ENCODE results near the gene IL36B. TPM values are rescaled to one million over a fixed set of nuclear protein-coding genes. Genes with fewer than 3 reads are reported as not detected.

Gene IL36B
- polyA plus RNA-seq, 3 donors = not detected

DNA sequence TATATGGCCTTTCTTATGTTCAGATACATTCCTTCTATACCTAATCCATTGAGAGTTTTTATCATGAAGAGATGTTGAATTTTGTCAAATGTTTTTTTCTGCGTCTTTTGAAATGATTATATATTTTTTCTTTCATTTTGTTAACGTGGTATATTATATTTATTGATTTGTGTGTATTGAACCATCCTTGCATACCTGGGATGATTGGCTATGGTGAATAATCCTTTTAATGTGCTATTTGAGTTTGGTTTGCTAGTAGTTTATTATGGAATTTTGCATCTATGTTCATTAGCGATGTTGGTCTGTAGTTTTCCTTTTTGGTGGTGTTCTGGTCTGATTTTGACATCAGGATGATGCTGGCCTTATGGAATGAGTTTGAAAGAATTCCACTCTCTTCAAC, 63.1 kb downstream of the IL36B start:
- Mint-ChIP-seq H3K4me1 (no peaks in the 10 kb centered on the region), H3K27me3 (ENCODE audit: low read depth in 3 of 3) (peaks cover 0 to 5% (median 4%) of the 10 kb centered on the region in 3 donors), H3K36me3 (no peaks in the 10 kb centered on the region), H3K9me3 (peaks cover 10 to 36% (median 26%) of the 10 kb centered on the region in 7 donors), H3K4me3 (no peak overlapping the region), H3K27ac (no peak overlapping the region)
- Histone ChIP-seq H3K4me1 (ENCODE audit: control insufficient read depth in 1 of 2, insufficient read depth in 2 of 2, low read length in 2 of 2) (no peaks in the 10 kb centered on the region), H2AFZ (ENCODE audit: insufficient read depth, low read depth, low read length, poor library complexity, severe bottlenecking) (no peak overlapping the region), H3K27me3 (ENCODE audit: control insufficient read depth in 2 of 2, insufficient read depth in 2 of 2, low read length in 2 of 2) (no peaks in the 10 kb centered on the region), H3K36me3 (replicated peaks in 1 of 2; ENCODE audit: control insufficient read depth in 1 of 2, insufficient read depth in 2 of 2, low read length in 2 of 2) (no peaks in the 10 kb centered on the region), H3K27ac (ENCODE audit: low read depth in 1 of 2, low read length in 2 of 2) (no peak overlapping the region), H3K4me2 (replicated peaks; ENCODE audit: extremely low read depth, low read length, poor library complexity, severe bottlenecking) (no peak overlapping the region), H4K20me1 (ENCODE audit: insufficient read depth, low read length) (no peaks in the 10 kb centered on the region), H3K9ac (ENCODE audit: insufficient read depth, low read length, poor library complexity, severe bottlenecking) (no peak overlapping the region), H3K4me3 (replicated peaks in 1 of 3; ENCODE audit: low read depth in 2 of 3, low read length in 3 of 3) (no peak overlapping the region), H3K9me3 (replicated peaks in 1 of 2; ENCODE audit: control insufficient read depth in 1 of 2, insufficient read depth in 1 of 2, low read length in 2 of 2) (peaks cover 4 to 17% of the 10 kb centered on the region in 2 donors), H3K79me2 (ENCODE audit: insufficient read depth, low read length) (no peaks in the 10 kb centered on the region)
- WGBS (ENCODE audit: insufficient coverage) = 60% methylated on average over 1 of the region's 3 CpGs
- no peak for TF ChIP-seq CTCF (IDR thresholded peaks at IDR 0.05)
- no peak for DNase-seq
- intact Hi-C loops (cut with micrococcal nuclease) = no loop called here

- Histone ChIP-seq H2AFZ (ENCODE audit: insufficient read depth, low read depth, low read length, poor library complexity, severe bottlenecking) (no peak overlapping the region), H3K4me2 (replicated peaks; ENCODE audit: extremely low read depth, low read length, poor library complexity, severe bottlenecking) (no peak overlapping the region), H3K4me1 (ENCODE audit: control insufficient read depth in 1 of 2, insufficient read depth in 2 of 2, low read length in 2 of 2) (no peaks in the 10 kb centered on the region), H3K27ac (ENCODE audit: low read depth in 1 of 2, low read length in 2 of 2) (no peak overlapping the region), H3K4me3 (replicated peaks in 1 of 3; ENCODE audit: low read depth in 2 of 3, low read length in 3 of 3) (no peak overlapping the region), H3K36me3 (replicated peaks in 1 of 2; ENCODE audit: control insufficient read depth in 1 of 2, insufficient read depth in 2 of 2, low read length in 2 of 2) (no peaks in the 10 kb centered on the region), H3K9ac (ENCODE audit: insufficient read depth, low read length, poor library complexity, severe bottlenecking) (no peak overlapping the region), H3K79me2 (ENCODE audit: insufficient read depth, low read length) (no peaks in the 10 kb centered on the region), H3K9me3 (replicated peaks in 1 of 2; ENCODE audit: control insufficient read depth in 1 of 2, insufficient read depth in 1 of 2, low read length in 2 of 2) (peaks cover 0 to 4% of the 10 kb centered on the region in 2 donors), H3K27me3 (ENCODE audit: control insufficient read depth in 2 of 2, insufficient read depth in 2 of 2, low read length in 2 of 2) (no peaks in the 10 kb centered on the region), H4K20me1 (ENCODE audit: insufficient read depth, low read length) (no peaks in the 10 kb centered on the region)
- peaks cover 0 to 5% (median 2%) of the 10 kb centered on the region in 3 donors for H3K27me3 Mint-ChIP-seq (ENCODE audit: low read depth in 3 of 3)
- TF ChIP-seq CTCF (IDR thresholded peaks at IDR 0.05) = no peak
- peaks cover 2 to 14% (median 11%) of the 10 kb centered on the region in 7 donors for H3K9me3 Mint-ChIP-seq
- intact Hi-C loops (cut with micrococcal nuclease) = no loop called here
- no peak overlapping the region for H3K4me3 Mint-ChIP-seq
- no CpG with 5 or more reads among the region's 5 CpGs for WGBS (ENCODE audit: insufficient coverage)
- no peak for DNase-seq
- H3K27ac Mint-ChIP-seq = no peak overlapping the region
- H3K36me3 Mint-ChIP-seq = no peaks in the 10 kb centered on the region
- peaks cover 2% of the 10 kb centered on the region for H3K4me1 Mint-ChIP-seq
These were observed 67.6 kb downstream of the IL36B start for GRCh38 chr2:112985090-112985489.

All from CD14-positive monocyte (primary cell).